ENCODE measurements around the gene MYCBP. TPM values are rescaled to one million over a fixed set of nuclear protein-coding genes. Genes with fewer than 3 reads are reported as not detected.

The MYCBP gene
- total and polyA plus RNA-seq, 2 of the 8 experiments (the other 6 are each of a cell fraction or from before 2014, with no cell fraction given): 22.4 to 38.2 TPM

GRCh38 chr1:38834221-38834782 is 38.8 kb downstream of the MYCBP start:
- FAIRE-seq (no peak), DNase-seq (ENCODE audit: low read depth in 1 of 2, low spot score in 2 of 2) (no peak)
- no peak overlapping the region for H3K23ac ChIP-seq (ENCODE audit: insufficient read length)
- 87% methylated on average over 3 of the region's 3 CpGs; no CpG with 5 or more reads in 1 of the 2 experiments for WGBS, 2 experiments (ENCODE audit: extremely low coverage in 1 of 2, insufficient coverage in 1 of 2, insufficient read length in 1 of 2, insufficient replicate concordance in 2 of 2, low coverage in 1 of 2, low lambda C conversion rate in 2 of 2, missing lambda C conversion rate in 1 of 2)
- no peak overlapping the region for H3K9ac ChIP-seq (replicated peaks in 1 of 4; ENCODE audit: extremely low read depth in 1 of 4, low read depth in 3 of 4, low read length in 3 of 4)
- CTCF ChIA-PET (ENCODE audit: partially characterized antibody): interaction anchor here (0.7 to 7.9 kb wide), 21 partner anchors 9 to 847 kb away, joined by 3 to 71 read pairs (median 4); no protein-coding TSS in a partner anchor
- H3K4ac ChIP-seq (replicated peaks; ENCODE audit: insufficient read length, low read depth, low read length): no peak overlapping the region
- H3K4me2 ChIP-seq (ENCODE audit: insufficient read depth in 1 of 2, low read depth in 2 of 2, low read length in 2 of 2): no peak overlapping the region
- H2BK12ac ChIP-seq (ENCODE audit: low read depth, low read length): no peak overlapping the region
- no peak overlapping the region for H2BK5ac ChIP-seq (ENCODE audit: low read depth, low read length)
- no peak overlapping the region for H4K5ac ChIP-seq (ENCODE audit: insufficient read length, low read depth, low read length)
- H3K56ac ChIP-seq (replicated peaks; ENCODE audit: insufficient read length, low read depth, low read length): no peak overlapping the region
- no peaks in the 10 kb centered on the region; the same call in 1 of the 2 replicates for H3K23me2 ChIP-seq (ENCODE audit: low read depth, low read length)
- no peak overlapping the region for H3K27ac ChIP-seq (ENCODE audit: low read depth, low read length)
- H3K18ac ChIP-seq (ENCODE audit: extremely low read depth, low read length): no peak overlapping the region
- H3K4me1 ChIP-seq (replicated peaks in 1 of 4; ENCODE audit: control insufficient read depth in 3 of 4, insufficient read depth in 4 of 4, low read length in 3 of 4): peaks cover 0 to 2% (median 0%) of the 10 kb centered on the region in 4 experiments; a peak in 3 of 7 replicates
- H3K27me3 ChIP-seq (replicated peaks in 1 of 4; ENCODE audit: control insufficient read depth in 3 of 4, extremely low read depth in 1 of 4, insufficient read depth in 3 of 4, low read length in 3 of 4): no peaks in the 10 kb centered on the region
- H2BK15ac ChIP-seq (ENCODE audit: low read length): no peak overlapping the region
- H3K9me3 ChIP-seq (ENCODE audit: insufficient read depth in 2 of 2, low read depth in 1 of 2, low read length in 1 of 2): no peaks in the 10 kb centered on the region
- H3K36me3 ChIP-seq (ENCODE audit: control insufficient read depth in 2 of 4, insufficient read depth in 4 of 4, low read length in 3 of 4): peaks cover 0 to 14% (median 9%) of the 10 kb centered on the region in 4 experiments; a peak in 4 of 8 replicates
- POLR2A ChIA-PET (ENCODE audit: partially characterized antibody): interaction anchor here (0.8 kb wide), 1 partner anchor 226 kb away, joined by 3 read pairs; no protein-coding TSS in a partner anchor
- no peak overlapping the region for H3K14ac ChIP-seq (ENCODE audit: insufficient read length)
- no peak overlapping the region for H4K8ac ChIP-seq (ENCODE audit: extremely low read depth, insufficient read depth, low read length)
- no peak overlapping the region for H2AK5ac ChIP-seq (ENCODE audit: low read depth, low read length)
- no peak overlapping the region for H4K91ac ChIP-seq (replicated peaks; ENCODE audit: insufficient read length, low read length)
- no peaks in the 10 kb centered on the region for H3K79me2 ChIP-seq (ENCODE audit: control insufficient read depth in 1 of 2, insufficient read depth in 2 of 2, low read length in 2 of 2)
- no peaks in the 10 kb centered on the region for H4K20me1 ChIP-seq (replicated peaks in 1 of 2; ENCODE audit: control insufficient read depth in 1 of 2, insufficient read depth in 2 of 2, low read length in 2 of 2)
- H3K79me1 ChIP-seq (ENCODE audit: low read depth, low read length): no peaks in the 10 kb centered on the region
- no peak overlapping the region for H2BK120ac ChIP-seq (replicated peaks; ENCODE audit: low read depth, low read length)
- no peak overlapping the region for H2AFZ ChIP-seq (ENCODE audit: low read length)
- H3K4me3 ChIP-seq (ENCODE audit: extremely low read depth in 1 of 4, insufficient read depth in 2 of 4, low read depth in 3 of 4, low read length in 4 of 4): no peak overlapping the region
- TF ChIP-seq GABPA (IDR thresholded peaks at IDR 0.05; ENCODE audit: borderline replicate concordance, insufficient read depth, low read length): no peak
- no peak for TF ChIP-seq CHD2 (IDR thresholded peaks at IDR 0.05; ENCODE audit: low read length)
- TF ChIP-seq NRF1 (IDR thresholded peaks at IDR 0.05; ENCODE audit: low read depth, low read length): no peak
- no peak for TF ChIP-seq SIX5 (IDR thresholded peaks at IDR 0.05; ENCODE audit: low read depth, low read length)
- TF ChIP-seq NANOG (IDR thresholded peaks at IDR 0.05; ENCODE audit: insufficient read depth, low read depth, low read length, poor library complexity, severe bottlenecking): no peak
- no peak for TF ChIP-seq CHD1 (IDR thresholded peaks at IDR 0.05; ENCODE audit: low read depth, low read length)
- H2BK20ac ChIP-seq (ENCODE audit: low read length): no peak overlapping the region
